ENCODE data around the gene PAQR7. TPM values are rescaled to one million over a fixed set of nuclear protein-coding genes. Genes with fewer than 3 reads are reported as not detected.

PAQR7 gene
- 33.5 and 51.4 TPM in 2 replicates for total RNA-seq

GRCh38 chr1:25875154-25875855 is at the start of gene PAQR7:
TSS of gene PAQR7 (minus strand) at chr1:25875708. CDS start at chr1:25863839, 11,869 bp downstream.

GRCh38 chr1:25905680-25906643 is 30.5 kb upstream of the PAQR7 start, which contains the start of gene STMN1:
TSS of gene STMN1 (minus strand) at chr1:25906419. CDS start at chr1:25904676, 1,743 bp downstream.

GRCh38 chr1:25858906-25859789 is 16.4 kb downstream of the PAQR7 start, which contains the start of gene AUNIP:
TSS of gene AUNIP (minus strand) at chr1:25859457. CDS start at chr1:25859357, 100 bp downstream.

GRCh38 chr1:25819491-25820246 is 55.8 kb downstream of the PAQR7 start, which contains the start of gene MTFR1L:
TSS of gene MTFR1L (plus strand) at chr1:25819954. CDS start at chr1:25823105, 3,151 bp downstream.

Small RNA genes lying within 50 kb of the gene (small RNA-seq; reads per million reads assigned to genes)
- gene AL033528.1 (not detected), gene RF00019 (not detected), gene SNRPFP2 (not detected)

Other genes starting within 250 kb of the PAQR7 start
- gene SELENON, start 75.5 kb downstream of the PAQR7 start, total RNA-seq: 14.1 and 25.4 TPM in 2 replicates
- 66.3 and 66.4 TPM in 2 replicates for gene MTFR1L, start 55.8 kb downstream of the PAQR7 start, total RNA-seq
- 1.2 and 1.8 TPM in 2 replicates for gene AUNIP, start 16.3 kb downstream of the PAQR7 start, total RNA-seq
- gene STMN1, start 30.7 kb upstream of the PAQR7 start, total RNA-seq: 67.9 and 81.9 TPM in 2 replicates
- gene PAFAH2, start 122.4 kb upstream of the PAQR7 start, total RNA-seq: 8.5 and 9.4 TPM in 2 replicates
- 4.7 and 6.7 TPM in 2 replicates for gene EXTL1, start 146.1 kb upstream of the PAQR7 start, total RNA-seq
- gene SLC30A2, start 170.4 kb upstream of the PAQR7 start, total RNA-seq: 2.2 and 16.9 TPM in 2 replicates
- gene TRIM63, start 191.9 kb upstream of the PAQR7 start, total RNA-seq: 0.11 and 13.0 TPM in 2 replicates
- gene PDIK1L, start 236.1 kb upstream of the PAQR7 start, total RNA-seq: 3.6 and 3.9 TPM in 2 replicates

Measured in placental epithelial cell (primary cell).